SK-N-DZ (cell line): ENCODE data around the gene PLEKHA5.
"Not testable (repeated sequence)": the region's sequence is repeated elsewhere in the genome, so short reads cannot be mapped to it uniquely, and the experiment has no call there.

ENCODE experiments used
- DNase-seq: peaks from one replicate; pipeline ENCODE4 v3.0.0-alpha.2; 2015; ENCODE audit warnings: low spot score

The PLEKHA5 gene

DNA sequence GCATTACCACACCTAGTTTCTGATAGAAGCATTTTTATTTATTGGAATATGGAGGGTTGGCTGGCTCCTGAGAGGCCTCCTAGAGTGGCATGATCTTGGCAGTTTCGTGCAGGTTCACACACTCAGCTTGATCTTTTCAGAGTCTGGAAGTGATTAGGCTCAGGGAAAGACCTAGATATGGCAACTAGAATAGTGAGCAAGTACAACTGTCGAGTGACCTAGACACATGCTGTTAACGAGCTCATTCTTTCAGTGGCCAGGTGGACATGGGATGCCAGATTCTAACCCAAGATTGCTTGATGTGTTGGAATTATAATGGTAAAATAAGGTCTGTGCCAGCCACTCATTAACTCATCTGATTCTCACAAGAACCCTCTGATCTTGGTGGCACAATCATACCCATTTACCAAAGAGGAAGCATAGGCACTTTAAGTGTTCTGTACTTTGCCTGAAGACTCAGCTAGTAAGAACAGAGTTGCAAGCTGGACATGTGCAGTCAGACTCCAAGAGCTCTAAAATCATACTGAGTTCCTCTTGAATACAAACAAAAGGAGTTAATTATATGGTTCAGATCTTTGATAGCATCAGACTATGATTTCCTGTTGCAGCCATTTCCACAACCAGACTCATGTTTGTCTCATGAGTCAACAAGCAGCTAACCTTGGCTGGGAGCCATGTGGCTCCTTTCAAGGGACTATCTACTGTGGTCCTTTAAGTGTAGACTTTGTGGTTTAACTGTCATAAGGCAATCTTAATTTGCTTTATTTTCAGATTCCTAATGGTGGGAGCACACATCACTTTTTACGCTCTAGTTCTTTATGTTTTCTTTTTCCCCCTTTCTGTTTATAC lies 144.2 kb downstream of the PLEKHA5 start:
- DNase-seq: peak; percentile 16

DNA sequence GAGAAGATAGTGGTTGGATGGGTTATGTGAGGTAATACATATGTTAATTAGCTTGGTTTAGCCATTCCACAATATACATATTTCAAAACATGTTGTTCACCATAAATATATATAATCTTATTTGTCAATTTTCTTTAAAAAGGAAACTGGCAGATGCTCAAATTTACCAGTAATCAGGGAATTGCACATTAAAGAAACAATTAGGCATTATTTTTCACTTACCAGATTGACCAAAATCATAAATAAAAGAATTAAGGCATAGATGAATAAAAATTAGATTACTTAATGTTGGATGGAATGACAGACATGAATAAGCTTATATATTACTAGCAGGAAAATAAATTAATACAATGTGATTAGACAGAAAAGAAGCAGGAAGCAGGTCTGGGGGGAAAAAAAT lies 147.2 kb downstream of the PLEKHA5 start:
- no peak for DNase-seq

DNA sequence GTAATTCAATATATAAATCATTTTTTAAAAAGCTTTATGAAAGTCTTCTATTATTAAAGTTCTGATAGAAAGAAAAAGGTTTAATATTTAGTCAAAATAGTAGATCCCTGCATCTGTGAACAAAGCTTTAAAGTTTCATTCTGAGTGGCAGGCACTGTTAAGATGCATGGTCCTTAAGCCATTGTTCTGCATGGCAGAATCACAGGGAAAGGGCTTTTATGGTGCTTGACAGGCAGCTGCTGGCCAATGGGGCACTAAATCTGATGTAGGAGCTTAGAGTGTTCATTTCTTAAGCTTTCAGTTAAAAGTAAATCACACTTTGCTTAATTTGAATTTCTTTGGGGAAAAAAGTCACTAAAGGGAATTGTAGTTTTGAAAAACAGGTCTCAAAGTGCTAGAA lies 148.2 kb downstream of the PLEKHA5 start:
- DNase-seq: no peak

DNA sequence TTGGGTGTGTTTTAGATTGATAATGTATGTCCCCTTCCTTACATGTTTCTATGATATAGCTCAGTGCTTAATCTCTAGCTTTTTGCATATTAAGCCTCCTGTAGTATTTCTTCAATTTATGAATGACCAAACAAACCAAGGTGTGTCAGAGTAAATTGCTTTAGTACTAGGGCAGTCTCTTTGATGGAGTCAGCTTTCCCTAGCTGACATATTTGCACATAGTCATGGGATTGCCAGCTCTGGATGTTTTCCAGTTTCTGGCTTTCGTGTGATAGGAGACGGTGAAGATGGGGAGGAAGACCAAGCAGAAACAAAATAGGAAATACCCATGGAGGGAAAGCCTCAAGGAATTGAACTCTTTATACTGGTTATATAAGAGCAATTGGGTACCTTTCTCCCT lies 148.9 kb downstream of the PLEKHA5 start:
- DNase-seq: no peak

DNA sequence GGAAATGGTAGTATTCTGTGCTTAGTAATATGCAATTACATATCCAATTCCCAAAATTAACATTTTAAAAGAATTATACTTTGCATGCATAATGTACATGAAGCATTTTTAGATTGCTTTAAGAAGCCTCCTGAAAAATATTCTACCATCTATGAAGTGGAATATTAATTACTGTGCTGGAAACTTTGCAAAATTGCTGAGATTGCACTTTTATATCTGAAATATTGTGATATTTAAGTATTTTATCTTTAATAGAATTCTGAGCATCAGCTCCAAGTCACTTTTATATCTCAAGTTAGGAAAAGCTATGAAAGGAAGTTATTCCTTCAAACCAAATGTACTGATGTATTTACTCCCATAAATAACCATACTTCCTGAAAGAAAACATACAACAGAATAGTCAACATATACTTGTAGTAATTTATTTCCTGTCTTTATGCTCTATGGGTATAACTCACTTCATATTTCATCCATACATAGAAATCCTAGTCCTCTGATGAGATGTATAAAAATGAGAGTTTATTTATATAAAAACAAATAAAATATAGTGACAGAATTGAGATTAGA lies 152.7 kb downstream of the PLEKHA5 start:
- no peak for DNase-seq

DNA sequence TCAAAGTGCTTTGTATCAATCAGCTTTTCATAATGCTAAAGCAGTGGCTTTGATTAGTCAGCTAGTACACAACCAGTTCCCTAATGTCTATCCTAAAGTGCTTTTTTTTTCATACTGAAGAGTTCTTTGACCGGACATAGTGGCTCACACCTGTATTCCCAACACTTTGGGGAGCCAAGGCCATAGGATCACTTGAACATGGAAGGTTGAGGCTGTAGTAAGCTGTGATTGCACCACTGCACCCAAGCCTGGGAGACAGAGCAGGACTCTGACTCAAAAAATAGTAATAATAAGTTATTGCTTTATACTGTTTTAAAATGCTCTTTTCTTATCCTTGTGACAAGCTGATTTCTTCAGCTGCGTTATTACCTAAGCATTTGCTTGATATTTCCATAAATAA lies 155.1 kb downstream of the PLEKHA5 start:
- no peak for DNase-seq

DNA sequence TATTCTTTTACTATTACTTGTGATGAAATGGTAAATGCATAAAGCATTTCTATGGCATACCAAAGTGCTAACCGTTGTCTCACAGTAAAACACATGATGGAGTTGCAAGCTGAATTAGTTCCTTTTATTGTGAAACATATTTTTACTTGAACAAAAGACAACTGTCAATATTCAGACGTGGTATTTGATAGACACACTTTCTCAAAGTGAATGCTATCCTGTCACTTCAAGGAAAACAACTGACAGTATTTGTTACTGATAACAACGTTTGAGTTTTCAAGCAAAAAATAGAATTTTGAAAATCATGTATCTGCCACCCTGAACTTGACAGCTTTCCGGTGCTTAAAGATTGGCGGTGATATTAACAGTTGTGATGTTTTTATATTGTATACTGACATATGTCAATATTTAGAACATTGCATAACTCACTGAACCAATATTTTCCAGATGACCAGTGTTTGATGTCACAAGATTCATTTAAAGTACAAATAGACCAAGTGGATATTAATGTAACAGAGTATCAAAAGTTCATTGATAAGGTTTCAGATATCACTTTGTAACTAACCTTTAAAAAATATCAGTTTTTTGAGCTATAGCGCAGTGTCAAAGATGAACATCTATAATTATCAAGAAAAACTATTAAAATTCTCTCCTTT lies 156.4 kb downstream of the PLEKHA5 start:
- no peak for DNase-seq

DNA sequence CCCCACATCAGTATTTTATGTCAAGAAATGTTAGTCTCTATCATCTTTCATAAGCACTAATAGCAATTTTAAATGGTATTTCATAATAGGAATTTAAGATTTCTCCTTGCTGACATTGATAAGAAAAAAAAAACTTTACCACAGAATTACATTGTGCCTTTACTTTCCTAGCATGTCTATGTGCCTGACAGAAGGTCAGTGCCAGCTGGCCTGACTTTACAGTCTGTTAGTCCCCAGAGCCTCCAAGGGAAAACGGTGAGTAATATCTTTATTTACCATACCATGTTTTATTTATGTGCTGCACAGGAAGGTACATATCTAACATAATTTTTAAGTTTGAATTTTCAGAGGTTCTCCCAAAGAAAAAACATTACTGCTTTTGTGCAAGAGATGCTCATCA lies 157.8 kb downstream of the PLEKHA5 start:
- no peak for DNase-seq

DNA sequence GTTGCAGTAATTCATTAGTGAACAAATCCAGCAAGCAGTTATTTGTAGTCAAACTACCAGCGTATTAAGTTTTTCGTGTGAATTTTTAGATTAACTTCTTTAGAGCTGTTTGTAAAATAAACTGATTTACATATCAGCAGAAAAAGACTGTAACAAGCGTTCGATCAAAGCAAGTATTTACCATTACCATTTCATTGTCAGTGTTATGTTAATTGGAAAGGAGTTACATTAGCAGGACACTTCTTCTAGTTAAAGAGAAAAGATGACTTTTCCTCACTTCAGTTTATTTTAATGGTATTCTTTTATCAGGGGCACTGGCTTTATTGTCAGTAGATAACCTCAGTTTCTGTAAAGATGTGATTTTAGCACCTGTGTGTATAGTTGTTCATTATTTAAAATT lies 158.6 kb downstream of the PLEKHA5 start:
- no peak for DNase-seq

DNA sequence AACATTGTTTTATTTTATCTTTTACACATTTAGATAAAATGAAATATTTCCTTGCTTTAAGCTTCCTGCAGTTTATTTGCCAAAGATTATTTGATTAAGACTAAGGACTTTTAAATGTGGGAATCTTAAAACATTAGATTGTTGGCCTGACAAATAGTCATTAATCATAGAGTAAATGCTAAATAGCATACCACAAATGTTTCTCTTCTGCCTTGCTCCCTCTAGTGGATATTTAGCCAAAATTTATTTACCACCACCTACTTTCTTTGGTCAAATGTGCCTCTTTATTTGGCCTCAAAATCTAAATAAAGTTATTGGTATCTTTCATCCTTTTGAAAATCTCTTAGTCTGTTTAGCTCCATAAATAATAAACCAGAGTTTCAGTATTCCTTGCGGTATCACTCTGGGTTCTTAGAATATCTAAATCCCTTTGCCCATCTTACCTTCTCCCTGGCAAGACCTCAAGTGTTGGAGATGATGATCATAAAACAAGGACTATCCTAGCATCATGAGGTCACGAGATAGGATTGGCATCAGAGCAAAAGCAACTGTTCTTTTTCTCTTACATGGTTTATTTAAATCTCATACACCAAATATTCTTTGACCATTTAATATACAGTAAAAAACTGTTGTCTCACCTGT lies 159.2 kb downstream of the PLEKHA5 start:
- DNase-seq: peak; percentile 35

DNA sequence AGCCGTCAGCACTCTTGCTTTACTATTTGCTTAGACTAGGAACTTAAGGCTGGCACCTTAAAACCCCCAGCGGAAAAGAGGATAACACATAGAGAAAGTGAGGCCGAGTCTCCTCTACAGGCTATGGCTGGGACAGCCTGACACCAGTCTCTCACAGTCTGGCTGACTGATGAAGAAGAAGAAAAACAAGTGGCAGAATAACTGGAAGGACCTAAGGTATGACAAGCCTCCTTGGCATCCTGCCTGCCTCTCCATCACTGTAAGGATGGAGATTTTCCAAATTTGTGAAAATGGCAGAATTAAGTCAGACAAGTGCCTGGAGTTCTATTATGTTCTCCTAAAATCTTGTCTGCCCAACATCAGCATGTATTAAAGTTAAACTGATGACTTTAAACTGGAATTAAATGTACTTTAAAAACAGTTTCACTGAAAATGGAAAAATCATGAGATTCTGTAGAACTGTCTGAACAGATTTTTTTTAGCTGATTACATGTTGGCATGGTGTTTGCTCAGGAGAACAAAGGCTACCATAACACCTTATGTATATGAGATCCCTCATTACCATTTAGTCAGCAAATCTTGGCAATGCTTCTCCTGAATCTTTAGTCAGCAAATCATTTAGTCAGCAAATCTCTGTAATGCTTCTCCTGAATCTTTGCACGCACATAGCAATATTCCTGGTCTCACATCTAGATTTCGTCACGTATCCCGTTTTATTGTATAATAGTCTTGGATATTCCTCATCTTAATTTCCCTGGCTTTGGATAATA lies 169.5 kb downstream of the PLEKHA5 start:
- DNase-seq: no peak

DNA sequence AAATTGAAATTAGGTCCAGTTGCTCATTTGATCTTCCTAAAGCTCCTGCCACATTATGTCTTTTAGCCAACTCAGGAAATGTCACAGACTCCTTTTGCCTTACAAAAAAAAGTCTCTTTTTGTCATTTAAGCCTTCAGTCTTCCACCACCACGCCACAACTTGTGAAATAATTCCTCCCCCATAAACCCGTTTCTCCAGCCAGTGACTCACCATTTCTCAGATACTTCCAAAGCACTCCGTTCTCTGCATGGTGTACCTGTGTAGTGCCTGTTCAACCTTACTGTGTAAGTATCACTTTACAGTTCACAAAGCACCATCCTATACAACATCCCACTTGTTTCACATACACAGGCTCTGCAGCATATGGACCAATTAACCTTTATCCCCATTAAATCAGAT lies 170.2 kb downstream of the PLEKHA5 start:
- no peak for DNase-seq

DNA sequence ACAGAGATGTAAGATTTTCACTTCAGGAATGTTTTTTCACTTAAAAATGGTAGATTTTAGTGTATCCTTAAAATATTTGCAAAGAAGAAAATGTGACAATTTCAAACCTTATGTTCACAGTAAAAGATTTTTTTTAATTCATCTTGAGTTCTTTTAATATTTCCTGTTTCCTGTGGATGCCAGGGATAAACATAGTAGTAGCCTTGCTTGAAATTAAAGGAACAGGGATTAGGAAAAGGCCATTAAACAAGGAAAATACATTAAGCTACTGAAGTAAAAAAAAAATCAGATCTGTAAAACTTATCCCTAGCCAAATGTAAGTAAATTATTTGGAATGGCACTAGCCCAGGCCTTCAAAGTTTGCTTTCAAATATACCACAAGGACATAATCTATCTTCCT lies 171.7 kb downstream of the PLEKHA5 start:
- DNase-seq: no peak

DNA sequence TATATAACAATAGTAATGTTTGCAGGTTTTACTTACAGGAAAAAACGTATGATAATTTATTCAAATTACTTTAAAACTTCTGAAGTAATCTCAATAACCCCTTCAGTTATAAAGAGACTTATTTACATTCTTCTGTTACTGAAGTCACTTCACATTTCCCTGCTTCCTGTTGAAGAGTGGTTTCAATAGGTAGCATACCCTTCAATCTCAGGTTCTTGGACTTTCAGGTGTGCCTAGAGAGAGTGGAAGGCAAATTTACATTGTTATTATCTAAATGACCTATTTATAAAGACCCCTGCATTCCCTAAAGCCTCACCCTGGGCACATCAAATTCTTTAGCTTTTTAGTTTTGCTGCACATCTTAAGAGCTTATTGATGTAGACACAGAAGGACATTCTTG lies 172.2 kb downstream of the PLEKHA5 start:
- DNase-seq: no peak

DNA sequence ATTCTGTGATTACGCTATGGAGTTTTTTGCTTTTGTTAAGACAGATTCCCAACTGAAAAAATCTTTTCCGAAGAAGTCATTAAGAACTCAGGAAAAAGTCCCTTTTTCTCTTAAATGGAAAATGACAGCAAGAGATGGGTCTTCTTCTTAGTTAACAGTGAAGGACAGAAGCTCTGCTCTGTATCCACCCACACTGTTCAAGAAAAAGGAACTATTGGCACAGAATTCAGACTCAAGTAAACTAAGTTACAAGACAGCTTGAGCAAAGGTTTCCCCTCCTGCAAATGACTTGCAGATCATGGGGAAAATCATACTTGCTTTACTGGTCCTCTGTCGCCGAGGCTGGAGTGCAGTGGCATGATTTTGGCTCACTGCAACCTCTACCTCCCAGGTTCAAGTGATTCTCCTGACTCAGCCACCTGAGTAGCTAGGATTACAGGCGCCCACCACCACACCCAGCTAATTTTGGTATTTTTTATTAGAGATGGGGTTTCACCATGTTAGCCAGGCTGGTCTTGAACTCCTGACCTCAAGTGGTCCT lies 172.6 kb downstream of the PLEKHA5 start:
- DNase-seq: no peak

DNA sequence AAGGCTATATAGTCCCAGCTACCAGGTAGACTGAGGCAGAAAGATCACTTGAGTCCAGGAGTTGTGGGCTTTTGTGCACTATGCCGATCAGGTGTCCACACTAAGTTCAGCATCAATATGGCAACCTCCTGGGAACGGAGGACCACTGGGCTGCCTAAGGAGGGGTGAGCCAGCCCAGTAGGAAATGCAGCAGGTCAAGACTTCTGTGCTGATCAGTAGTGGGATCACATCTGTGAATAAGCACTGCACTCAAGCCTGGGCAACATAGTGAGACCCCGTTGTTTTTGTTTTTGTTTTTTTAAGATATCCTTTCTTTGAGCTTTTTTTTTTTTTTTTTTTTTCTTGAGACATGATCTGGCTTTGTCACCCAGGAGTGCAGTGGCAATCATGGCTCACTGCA lies 174.0 kb downstream of the PLEKHA5 start:
- no peak for DNase-seq

DNA sequence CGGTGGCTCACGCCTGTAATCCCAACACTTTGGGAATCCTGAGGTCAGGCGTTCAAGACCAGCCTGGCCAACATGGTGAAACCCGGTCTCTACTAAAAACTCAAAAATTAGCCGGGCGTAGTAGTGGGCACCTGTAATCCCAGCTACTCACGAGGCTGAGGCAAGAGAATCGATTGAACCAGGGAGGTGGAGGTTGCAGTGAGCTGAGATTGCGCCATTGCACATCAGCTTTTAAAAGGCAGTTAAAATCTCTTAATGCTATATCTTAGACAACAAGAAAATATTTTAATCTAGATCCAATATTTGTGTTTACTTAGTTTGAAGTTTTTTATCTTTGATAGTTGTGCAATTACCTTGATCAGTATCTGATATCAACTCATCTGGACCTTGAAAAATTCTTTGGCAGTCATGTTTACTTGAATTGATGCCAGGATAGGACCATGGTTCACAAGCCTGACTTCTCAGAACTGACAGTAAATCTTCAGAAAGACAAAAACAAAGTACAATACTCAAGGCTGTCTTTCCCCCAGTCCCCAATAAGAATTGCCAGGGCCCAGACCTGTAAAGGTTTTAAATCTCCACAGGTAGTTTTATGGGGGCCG lies 174.7 kb downstream of the PLEKHA5 start:
- DNase-seq: no peak

DNA sequence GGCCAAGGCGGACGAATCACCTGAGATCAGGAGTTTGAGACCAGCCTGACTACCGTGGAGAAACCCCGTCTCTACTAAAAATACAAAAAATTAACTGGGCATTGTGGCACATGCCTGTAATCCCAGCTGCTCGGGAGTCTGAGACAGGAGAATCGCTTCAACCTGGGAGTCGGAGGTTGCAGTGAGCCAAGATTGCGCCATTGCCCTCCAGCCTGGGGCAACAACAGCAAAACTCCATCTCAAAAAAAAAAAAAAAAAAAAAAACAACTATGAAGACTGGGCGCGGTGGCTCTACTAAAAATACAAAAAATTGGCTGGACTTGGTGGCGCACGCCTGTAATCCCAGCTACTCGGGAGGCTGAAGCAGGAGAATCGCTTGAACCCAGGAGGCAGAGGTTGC lies 176.1 kb downstream of the PLEKHA5 start:
- DNase-seq: not testable (repeated sequence)

DNA sequence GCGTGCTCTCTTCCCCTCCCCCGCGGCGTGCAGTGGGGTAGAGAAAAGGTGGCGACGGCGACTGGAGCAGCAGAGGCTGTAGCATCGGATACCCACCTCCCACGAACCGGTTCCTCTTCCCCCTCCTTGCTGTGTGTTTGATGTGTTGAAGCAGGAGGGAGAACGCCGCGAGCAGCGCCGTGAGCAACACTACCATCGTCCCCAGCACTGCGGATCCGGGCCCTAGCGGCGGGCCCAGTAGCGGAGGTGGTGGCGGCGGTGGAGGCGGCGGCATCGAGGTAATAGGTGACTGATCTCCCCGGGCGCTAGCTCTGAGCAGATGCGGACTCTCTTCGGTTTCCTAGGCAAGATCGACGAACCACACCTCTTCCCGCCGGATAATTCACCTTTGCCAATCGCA lies 176.8 kb downstream of the PLEKHA5 start:
- DNase-seq: no peak

DNA sequence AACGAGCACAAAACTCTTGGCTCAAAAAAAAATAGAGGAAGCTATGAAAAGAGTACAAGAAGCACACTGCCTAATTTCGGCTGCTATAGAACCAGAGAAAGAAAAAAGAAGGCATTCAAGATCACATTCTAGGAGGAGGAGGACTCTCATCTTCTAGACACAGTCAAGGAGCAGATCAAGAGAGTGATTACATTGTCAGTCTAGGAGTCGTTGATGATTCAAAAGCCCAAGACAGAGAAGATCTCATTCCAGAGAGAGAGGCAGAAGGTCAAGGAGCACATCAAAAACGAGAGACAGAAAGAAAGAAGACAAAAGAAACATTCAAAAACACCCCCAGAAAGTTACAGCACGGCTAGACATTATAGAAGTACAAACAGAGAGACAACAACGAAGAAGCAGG lies 177.9 kb downstream of the PLEKHA5 start:
- no peak for DNase-seq

DNA sequence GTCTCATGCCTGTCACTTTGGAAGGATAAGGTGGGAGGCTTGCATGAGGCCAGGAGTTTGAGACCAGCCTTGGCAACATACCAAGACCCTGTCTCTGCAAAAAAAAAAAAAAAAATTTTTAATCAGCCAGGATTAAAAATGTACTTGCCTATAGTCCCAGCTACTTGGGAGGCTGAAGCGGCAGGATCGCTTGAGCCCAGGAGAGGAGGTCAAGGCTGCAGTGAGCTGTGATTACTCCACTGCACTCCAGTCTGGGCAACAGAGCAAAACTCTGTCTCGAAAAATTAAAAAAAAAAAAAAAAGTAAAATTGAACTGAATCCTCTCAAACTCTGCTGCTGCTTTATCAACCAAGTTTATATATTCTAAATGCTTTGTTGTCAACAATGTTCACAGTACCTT lies 181.6 kb downstream of the PLEKHA5 start:
- DNase-seq: no peak
